Measurements from ENCODE around the gene CEP290.

DNA sequence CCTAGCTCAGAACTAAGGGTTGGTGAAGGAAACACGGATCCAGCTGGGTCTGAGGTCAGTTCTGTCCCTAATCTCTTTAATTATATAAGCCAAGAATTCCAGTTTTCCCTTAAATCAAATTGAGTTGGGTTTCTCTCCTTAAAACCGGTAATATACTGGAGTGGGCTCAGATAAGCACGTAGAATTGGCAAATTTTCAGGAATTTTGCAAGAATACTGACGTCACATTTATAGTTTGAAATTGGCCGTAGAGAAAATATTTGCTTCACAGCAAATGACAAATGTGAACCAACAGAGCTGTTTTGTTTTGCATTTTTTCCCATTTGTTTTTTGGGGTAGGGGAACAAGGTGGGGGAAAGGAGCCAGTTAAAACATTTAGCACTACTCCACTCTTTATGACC lies 130.1 kb downstream of the CEP290 start:
- TF ChIP-seq, protein P1, sequence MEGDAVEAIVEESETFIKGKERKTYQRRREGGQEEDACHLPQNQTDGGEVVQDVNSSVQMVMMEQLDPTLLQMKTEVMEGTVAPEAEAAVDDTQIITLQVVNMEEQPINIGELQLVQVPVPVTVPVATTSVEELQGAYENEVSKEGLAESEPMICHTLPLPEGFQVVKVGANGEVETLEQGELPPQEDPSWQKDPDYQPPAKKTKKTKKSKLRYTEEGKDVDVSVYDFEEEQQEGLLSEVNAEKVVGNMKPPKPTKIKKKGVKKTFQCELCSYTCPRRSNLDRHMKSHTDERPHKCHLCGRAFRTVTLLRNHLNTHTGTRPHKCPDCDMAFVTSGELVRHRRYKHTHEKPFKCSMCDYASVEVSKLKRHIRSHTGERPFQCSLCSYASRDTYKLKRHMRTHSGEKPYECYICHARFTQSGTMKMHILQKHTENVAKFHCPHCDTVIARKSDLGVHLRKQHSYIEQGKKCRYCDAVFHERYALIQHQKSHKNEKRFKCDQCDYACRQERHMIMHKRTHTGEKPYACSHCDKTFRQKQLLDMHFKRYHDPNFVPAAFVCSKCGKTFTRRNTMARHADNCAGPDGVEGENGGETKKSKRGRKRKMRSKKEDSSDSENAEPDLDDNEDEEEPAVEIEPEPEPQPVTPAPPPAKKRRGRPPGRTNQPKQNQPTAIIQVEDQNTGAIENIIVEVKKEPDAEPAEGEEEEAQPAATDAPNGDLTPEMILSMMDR (IDR thresholded peaks at IDR 0.05), result no peak
- no peak for TF ChIP-seq POLR2A (IDR thresholded peaks at IDR 0.05)
